Cortex of kidney (tissue), 1 donor: ENCODE data around the gene MMP7.
"Not testable (repeated sequence)": the region's sequence is repeated elsewhere in the genome, so short reads cannot be mapped to it uniquely, and the experiment has no call there.

ENCODE experiments used
- DNase-seq: peaks from one replicate; lab custom pipeline; 2025; lab: John Stamatoyannopoulos, UW

MMP7 gene

GRCh38 chr11:102538932-102539331 is 8.4 kb upstream of the MMP7 start:
- no peak for DNase-seq

DNA sequence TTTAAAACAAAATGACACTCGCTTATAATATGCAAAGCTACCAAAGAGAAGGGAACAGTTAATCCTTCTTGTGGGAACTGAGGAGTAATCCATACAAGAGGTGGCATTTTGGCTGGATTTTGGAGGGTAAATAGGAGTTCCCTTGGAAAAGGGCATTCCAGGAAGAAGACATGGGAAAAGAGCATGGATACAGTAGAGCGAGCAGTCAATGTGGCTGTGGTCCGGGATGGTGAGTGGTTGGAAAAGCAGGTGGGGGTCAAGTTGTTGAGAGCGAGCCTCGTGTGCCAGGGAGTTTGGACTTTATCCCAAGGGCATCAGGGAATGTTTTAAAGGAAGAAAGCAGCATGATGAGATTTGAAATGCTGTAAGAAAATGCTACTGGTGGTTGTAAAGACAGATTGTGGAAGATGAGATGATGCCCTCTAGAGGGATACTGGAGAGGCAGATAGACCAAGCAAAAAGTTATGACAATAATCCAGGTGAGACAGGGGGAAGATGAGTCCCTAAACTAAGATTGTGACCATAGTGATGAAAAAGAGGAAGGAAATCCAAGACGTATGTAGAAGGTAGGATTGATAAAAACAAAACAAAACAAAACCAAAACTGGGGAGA is 3.8 kb upstream of the MMP7 start:
- DNase-seq: no peak

DNA sequence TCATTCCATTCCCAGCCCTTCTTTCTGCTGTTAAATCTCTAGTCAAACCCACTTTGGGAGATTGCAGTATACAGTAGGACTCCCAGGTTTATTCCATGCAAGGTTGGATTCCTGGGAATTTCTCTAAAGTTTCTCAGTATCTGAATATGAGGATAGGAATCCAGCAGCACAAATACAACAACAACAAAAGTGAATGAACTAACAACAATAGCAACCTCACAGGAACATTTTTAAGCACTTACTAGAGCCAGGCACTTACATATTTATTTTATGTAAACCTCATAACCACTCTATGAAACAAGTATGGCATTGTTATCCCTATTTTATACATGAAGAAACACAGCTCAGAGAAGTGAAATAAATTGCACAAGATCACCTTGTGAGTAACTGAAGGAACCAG is 1.9 kb downstream of the MMP7 start:
- DNase-seq: no peak

DNA sequence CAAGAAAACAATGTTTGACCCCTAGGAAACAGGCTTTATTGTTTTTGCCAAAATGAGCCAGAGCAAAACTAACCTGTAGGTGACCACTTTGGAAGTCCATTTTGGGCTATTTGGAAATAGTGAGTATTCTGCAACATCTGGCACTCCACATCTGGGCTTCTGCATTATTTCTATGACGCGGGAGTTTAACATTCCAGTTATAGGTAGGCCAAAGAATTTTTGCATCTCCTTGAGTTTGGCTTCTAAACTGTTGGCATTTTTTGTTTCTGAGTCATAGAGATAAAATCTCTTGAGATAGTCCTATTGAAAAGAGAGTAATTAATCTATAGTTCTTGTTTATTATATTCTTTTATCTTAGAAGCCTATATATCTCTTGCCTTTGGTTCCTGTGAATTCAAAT is 2.9 kb downstream of the MMP7 start:
- DNase-seq: no peak

DNA sequence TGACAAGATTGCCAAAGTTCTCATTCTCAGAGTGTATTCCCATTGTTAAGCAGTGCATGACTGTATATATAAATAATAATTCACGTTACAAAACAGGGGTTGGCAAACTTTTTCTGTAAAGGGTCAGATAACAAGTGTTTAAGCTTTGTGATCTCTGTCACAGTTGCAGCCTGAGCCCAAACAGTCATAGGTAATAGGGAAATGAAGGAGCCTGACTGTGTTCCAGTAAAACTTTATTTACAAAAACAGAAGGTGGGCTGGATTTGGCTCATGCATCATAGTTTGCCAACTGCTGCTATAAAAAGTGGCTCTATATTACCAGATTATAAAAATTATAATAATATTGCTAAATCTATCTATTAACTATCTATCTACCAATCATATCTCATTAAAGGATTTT is 3.5 kb downstream of the MMP7 start:
- DNase-seq: no peak

DNA sequence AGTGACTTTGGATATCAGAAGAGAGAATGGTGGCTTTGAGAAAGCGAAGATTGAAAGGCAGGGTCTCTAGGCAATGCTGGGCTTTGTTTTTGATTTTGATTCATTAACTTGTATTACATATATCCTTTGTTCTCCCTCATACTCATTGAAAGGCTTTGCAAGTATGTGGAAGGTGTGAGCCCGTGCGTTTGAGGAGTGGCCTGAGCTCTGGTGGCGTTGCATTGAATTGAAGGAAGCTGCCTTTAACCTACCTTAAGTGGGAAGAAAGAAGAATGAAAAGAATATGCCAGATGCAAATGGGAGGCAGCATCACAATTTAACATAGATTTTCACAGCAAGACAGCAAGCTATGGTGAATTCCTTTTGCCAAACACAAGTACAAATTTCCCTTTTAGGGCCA is 6.7 kb downstream of the MMP7 start:
- DNase-seq: no peak

DNA sequence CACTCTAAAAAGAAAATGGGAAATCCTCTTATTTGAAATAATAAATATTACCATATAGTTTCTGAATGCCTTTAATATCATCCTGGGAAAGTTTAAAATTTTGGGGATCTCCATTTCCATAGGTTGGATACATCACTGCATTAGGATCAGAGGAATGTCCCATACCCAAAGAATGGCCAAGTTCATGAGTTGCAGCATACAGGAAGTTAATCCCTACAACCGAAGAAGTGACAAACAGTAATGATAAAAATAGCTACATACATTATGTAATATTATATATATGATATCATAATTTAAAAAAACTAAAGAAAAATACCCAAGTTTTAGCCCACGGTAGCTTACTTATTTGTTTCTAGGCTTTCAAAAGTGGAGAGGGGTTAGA is 7.4 kb downstream of the MMP7 start:
- DNase-seq: no peak

DNA sequence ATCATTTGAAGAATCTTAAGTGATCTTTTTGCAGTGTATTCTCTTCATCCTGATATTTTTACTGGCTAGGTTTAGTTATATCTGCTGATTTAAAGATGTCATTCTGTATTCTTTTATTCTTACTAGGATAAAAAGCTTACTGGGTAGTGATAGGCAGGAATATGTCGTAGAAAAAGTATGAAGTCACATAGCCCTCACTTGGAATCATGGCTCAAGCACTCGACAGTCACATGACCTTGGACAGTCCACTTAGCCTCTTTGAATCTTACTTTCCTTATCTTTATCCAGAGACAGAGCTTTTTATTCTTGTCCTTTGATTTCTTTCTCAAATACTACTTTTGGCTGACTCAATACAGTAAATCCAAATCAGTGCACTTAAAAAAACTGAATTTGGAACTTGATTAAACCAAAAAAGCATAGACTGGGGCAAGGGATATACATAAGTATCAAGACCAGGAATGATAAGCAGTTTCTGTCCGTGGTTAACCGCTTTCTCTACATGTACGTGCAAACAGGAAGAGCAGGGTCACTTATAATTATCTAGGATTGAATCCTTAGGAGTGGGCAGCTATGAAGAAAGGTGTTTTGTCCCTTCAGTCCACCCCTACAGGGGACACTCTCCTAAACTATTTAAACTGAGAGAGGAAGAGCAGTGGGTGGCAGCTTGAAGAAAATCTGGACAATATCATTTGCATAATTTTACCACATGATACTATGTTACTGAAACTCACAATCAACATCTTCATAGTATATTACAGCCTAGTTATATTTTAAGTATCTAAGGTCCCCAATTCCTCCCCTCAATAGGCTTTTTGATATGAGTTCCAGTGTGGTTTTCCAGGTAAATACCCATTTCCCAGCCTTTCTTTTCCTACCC is 8.0 kb downstream of the MMP7 start:
- DNase-seq: no peak

DNA sequence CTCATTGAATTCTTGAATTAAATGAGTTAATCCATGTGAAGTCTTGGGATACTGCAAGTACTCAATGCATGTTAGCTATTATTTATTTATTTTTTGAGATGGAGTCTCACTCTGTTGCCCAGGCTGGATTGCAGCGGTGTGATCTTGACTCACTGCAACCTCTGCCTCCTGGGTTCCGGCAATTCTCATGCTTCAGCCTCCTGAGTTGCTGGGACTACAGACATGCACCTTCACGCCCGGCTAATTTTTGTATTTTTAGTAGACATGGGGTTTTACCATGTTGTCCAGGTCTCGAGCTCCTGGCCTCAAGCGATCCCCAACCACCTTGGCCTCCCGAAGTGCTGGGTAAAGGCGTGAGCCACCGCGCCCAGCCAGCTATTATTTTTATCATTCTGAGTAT is 9.4 kb downstream of the MMP7 start:
- no peak for DNase-seq

- DNase-seq: no peak
Measured at GRCh38 chr11:102520514-102520913, 10.0 kb downstream of the MMP7 start.

GRCh38 chr11:102518296-102519094 is 12.1 kb downstream of the MMP7 start:
- DNase-seq: no peak

GRCh38 chr11:102517670-102518069 is 12.9 kb downstream of the MMP7 start:
- DNase-seq: no peak

DNA sequence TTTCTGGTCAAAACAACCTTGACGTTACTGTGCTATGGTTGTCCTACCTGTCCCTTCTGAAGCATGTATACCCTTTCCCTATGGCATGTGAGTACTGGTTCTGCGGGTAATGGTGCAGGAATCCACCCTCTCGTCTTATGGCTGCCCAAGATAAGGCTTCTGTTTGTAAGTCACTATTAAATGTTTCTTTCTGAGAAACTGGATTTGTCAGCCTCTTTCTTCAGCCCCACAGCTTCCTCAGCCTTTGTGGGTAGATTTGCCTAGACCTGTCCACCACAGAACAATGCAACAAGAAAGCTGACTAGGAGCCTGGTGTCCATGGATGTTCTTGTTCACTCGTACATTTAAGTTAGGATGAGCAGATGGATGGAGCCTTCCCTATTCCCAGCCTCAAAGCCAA is 14.4 kb downstream of the MMP7 start:
- DNase-seq: no peak

DNA sequence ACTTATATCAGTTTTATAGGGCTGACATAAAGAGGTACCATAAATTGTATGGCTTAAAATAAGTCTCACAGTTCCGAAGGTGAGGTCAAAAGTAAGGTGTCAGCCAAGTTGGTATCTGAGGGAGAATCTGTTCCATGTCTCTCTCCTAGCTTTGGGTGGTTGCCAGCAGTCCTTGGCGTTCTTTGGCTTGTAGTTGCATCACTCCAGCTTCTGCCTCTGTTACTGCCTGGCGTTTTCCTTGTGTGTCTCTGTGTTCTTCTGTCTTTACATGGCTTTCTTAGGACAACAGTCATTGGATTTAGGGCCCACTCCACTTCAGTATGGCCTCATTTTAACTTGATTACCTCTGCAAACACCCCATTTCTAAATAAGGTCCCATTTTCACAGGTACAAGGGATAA is 16.7 kb downstream of the MMP7 start:
- no peak for DNase-seq

GRCh38 chr11:102510439-102511135 is 20.0 kb downstream of the MMP7 start:
- no peak for DNase-seq

DNA sequence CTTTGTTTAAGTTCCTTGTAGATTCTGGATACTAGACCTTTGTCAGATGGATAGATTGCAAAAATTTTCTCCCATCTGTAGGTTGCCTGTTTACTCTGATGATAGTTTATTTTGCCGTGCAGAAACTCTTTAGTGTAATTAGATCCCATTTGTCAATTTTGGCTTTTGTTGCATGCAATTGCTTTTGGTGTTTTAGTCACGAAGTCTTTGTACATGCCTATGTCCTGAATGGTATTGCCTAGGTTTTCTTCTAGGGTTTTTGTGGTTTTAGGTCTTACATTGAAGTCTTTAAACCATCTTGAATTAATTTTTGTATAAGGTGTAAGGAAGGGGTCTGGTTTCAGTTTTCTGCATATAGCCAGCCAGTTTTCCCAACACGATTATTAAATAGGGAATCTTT is 27.7 kb downstream of the MMP7 start:
- not testable (repeated sequence) for DNase-seq

DNA sequence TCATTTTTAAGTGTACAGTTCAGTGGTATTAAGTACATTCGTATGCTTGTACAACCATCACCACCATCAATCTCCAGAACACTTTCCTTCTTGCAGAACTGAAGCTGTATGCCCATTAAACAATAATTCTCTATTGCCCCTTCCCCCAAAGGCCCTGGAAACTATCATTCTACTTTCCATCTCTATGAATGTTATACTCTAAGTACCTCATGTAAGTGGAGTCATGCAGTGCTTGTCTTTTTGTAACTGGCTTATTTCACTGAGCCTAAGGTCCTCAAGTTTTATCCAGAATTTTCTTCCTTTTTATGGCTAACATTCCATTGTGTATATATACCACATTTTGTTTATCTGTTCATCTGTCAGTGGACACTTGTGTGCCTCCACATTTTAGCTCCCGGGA is 29.7 kb downstream of the MMP7 start:
- DNase-seq: no peak

- DNase-seq: no peak
Measured at GRCh38 chr11:102499931-102500330, 30.6 kb downstream of the MMP7 start.

GRCh38 chr11:102499151-102499550 is 31.4 kb downstream of the MMP7 start:
- DNase-seq: no peak

DNA sequence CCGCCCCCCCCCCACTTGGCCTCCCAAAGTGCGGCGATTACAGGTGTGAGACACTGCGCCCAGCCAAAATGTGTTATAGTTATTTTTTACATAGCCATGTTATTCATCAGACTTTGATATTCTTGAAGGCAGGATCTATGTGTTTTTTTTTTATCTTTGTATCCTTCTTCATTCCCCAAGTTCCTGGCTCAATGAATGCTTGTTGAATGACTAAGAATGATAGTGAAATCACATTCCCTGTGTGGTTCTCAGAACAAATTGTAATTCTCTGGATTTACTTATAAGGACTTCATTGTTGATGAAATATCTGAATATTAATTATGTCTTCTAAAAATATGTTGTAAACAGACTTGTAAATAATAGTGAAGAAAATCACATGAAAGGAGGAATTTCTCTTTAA is 33.5 kb downstream of the MMP7 start:
- no peak for DNase-seq

- DNase-seq: no peak
Measured at GRCh38 chr11:102495161-102496042, 35.1 kb downstream of the MMP7 start.
